Measurements from ENCODE around the gene ADSS2. TPM values are rescaled to one million over a fixed set of nuclear protein-coding genes. Genes with fewer than 3 reads are reported as not detected.
A peak's percentile ranks its signal among the peaks of the same experiment; 100 is the strongest.
"Not testable (repeated sequence)": the region's sequence is repeated elsewhere in the genome, so short reads cannot be mapped to it uniquely, and the experiment has no call there.

ADSS2 gene
- total RNA-seq, 4 donors from 2014 or later, result 33.7 to 59.9 (median 42.2) TPM

GRCh38 chr1:244367399-244368114 is 84.2 kb downstream of the ADSS2 start:
- Histone ChIP-seq H3K4me3 (replicated peaks in 1 of 3) (no peak overlapping the region), H3K9me3 (no peaks in the 10 kb centered on the region), H3K27ac (no peak overlapping the region), H3K27me3 (no peaks in the 10 kb centered on the region), H3K4me1 (peaks cover 0 to 1% of the 10 kb centered on the region in 2 donors), H3K36me3 (no peaks in the 10 kb centered on the region)
- DNase-seq, result no peak
- WGBS, 2 donors, result 86 to 88% methylated on average over 14 to 18 of the region's 18 CpGs
- intact Hi-C loops (cut with DNase I), result no loop called here
- no peak for TF ChIP-seq POLR2A (IDR thresholded peaks at IDR 0.05)
- TF ChIP-seq CTCF (IDR thresholded peaks at IDR 0.05), result no peak

GRCh38 chr1:244365809-244366208 is 85.9 kb downstream of the ADSS2 start:
- peaks cover 4 to 8% of the 10 kb centered on the region in 2 donors for H3K4me1 ChIP-seq
- no peak overlapping the region for H3K4me3 ChIP-seq (replicated peaks in 1 of 3)
- no peaks in the 10 kb centered on the region for H3K9me3 ChIP-seq
- H3K27ac ChIP-seq, result no peak overlapping the region
- no peaks in the 10 kb centered on the region for H3K27me3 ChIP-seq
- intact Hi-C loops (cut with DNase I), result no loop called here
- no peaks in the 10 kb centered on the region for H3K36me3 ChIP-seq
- no peak for DNase-seq
- TF ChIP-seq CTCF (IDR thresholded peaks at IDR 0.05) (no peak), POLR2A (IDR thresholded peaks at IDR 0.05) (no peak)
- 70 to 74% methylated on average over 7 of the region's 7 CpGs for WGBS, 2 donors

- H3K9me3 ChIP-seq; DNase-seq; H3K36me3 ChIP-seq; H3K4me1 ChIP-seq; intact Hi-C loops (cut with DNase I); H3K27ac ChIP-seq; H3K4me3 ChIP-seq (replicated peaks in 1 of 3); H3K27me3 ChIP-seq: not testable (repeated sequence)
- 95 to 96% methylated on average over 6 of the region's 6 CpGs for WGBS, 2 donors
Observed at GRCh38 chr1:244365262-244365661, 86.4 kb downstream of the ADSS2 start.

- H3K4me1 ChIP-seq, result peaks cover 4 to 8% of the 10 kb centered on the region in 2 donors
- 30 to 35% methylated on average over 3 of the region's 3 CpGs for WGBS, 2 donors
- DNase-seq, result peak in 1 of 2 donors; percentile 21
- TF ChIP-seq CTCF (IDR thresholded peaks at IDR 0.05) (no peak), POLR2A (IDR thresholded peaks at IDR 0.05) (no peak)
- H3K27ac ChIP-seq, result peak overlapping the region; percentile 81 to 90 (median 88)
- intact Hi-C loops (cut with DNase I), result no loop called here
- H3K27me3 ChIP-seq, result no peaks in the 10 kb centered on the region
- H3K9me3 ChIP-seq, result no peaks in the 10 kb centered on the region
- H3K36me3 ChIP-seq, result no peaks in the 10 kb centered on the region
- H3K4me3 ChIP-seq (replicated peaks in 1 of 3), result no peak overlapping the region
Observed at GRCh38 chr1:244362476-244362875, 89.2 kb downstream of the ADSS2 start.

- no peak for TF ChIP-seq CTCF (IDR thresholded peaks at IDR 0.05)
- no peak for TF ChIP-seq POLR2A (IDR thresholded peaks at IDR 0.05)
- 9 to 15% methylated on average over 5 of the region's 5 CpGs for WGBS, 2 donors
- H3K4me3 ChIP-seq (replicated peaks in 1 of 3), result peak overlapping the region in 2 of 3 donors; percentile 4 to 11
- DNase-seq, result peak; percentile 44 to 58
- intact Hi-C loops (cut with DNase I), result no loop called here
- no peaks in the 10 kb centered on the region for H3K36me3 ChIP-seq
- peak overlapping the region; percentile 81 to 90 (median 88) for H3K27ac ChIP-seq
- peaks cover 4 to 8% of the 10 kb centered on the region in 2 donors for H3K4me1 ChIP-seq
- no peaks in the 10 kb centered on the region for H3K9me3 ChIP-seq
- no peaks in the 10 kb centered on the region for H3K27me3 ChIP-seq
Observed at GRCh38 chr1:244361764-244362473, 89.8 kb downstream of the ADSS2 start.

Other genes with a start within 250 kb of the ADSS2 start
- gene CATSPERE, start 9.4 kb upstream of the ADSS2 start, total RNA-seq, result 1 to 10 TPM; 3.0 to 5.3 (median 3.6) TPM
- 10 to 100 TPM; 49.5 to 71.2 (median 57.5) TPM for gene DESI2, start 201.2 kb upstream of the ADSS2 start, total RNA-seq